GM18507 (cell line): ENCODE measurements around the gene POLK.
A peak's percentile ranks its signal among the peaks of the same experiment; 100 is the strongest.
"Not testable (repeated sequence)": the region's sequence is repeated elsewhere in the genome, so short reads cannot be mapped to it uniquely, and the experiment has no call there.

Experiments
- DNase-seq: peaks from one replicate; pipeline ENCODE4 v3.0.0; 2011; ENCODE audit warnings: low read depth; ENCODE audit not compliant: insufficient read length; ENCODE audit errors: extremely low spot score
- FAIRE-seq: peaks from 2 replicates; lab custom pipeline; 2011; peaks lifted over from hg19 to GRCh38; lab: Jason Lieb, UNC

The POLK gene

DNA sequence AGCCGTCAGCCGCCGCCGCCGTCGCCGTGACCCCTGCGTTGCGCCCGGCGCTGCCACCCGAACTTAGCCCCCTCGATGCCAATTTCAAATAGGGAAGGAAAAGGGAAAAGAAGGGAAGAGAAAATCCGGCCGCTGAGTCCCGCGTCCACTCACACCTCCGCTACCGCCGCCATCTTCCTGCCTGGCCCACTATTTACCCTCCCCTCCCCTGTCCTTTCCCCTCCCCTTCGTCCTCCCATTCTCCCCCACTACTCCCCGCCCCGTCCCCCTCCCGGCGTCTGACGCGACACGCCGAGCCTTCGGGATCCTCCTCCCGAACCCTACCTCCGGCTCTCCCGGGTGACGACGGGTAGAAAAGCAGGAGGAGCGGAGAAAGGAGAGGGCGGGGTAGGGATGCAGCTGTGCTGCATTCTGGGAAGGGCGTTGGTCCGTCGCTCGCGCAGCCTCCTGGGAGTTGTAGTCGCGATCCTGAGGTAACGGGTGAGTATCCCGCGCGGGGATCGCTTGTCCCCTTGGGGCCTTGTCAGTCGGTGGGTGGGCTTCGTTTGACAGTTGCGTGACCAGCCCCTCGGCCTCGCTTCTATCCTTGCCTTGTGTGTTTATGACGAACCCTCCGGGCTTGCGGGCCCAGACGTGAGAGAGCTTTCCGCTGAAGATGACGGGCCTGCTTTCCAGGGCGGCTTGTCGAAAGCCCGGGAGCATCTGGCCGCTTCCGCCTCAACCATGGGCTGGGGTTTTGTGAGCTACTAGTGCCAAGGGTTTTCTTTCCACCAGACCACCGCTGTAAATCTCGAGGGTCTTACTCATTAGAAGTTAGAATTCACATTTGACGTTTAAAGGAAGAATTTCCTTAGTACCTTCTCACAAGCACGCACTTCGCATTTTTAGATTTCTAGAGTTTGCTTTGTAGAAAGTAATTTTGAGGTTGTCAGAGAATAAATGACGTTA lies at the start of gene POLK, which contains the start of gene CERT1:
POLK (plus strand) TSS at position 457 of the 948 bp plus-strand sequence.
CERT1 (minus strand) TSS at position 195 of the 948 bp plus-strand sequence. CDS start 422 bp downstream, outside the sequence.
- FAIRE-seq (peak; percentile 100), DNase-seq (peak; percentile 88)

DNA sequence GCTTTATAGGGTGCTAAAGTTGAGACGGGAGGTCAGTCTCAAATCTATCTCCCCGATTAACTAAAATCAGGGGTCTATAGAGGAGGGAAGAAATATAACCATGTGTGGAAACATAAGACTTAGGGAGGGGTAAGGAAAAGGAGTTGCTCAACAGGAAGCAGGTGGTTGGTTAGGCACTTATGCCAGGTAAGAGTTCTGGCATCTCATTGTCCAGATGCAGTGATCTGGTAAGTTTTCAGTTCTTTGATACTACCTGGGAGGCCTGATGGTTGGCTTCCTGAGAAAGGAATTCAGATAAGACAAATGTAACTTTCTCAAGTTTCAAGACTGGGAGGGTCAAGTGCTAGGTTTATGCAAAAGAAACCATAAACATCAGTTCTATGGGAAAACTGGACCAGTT lies 48.0 kb upstream of the POLK start:
- DNase-seq (no peak), FAIRE-seq (no peak)

DNA sequence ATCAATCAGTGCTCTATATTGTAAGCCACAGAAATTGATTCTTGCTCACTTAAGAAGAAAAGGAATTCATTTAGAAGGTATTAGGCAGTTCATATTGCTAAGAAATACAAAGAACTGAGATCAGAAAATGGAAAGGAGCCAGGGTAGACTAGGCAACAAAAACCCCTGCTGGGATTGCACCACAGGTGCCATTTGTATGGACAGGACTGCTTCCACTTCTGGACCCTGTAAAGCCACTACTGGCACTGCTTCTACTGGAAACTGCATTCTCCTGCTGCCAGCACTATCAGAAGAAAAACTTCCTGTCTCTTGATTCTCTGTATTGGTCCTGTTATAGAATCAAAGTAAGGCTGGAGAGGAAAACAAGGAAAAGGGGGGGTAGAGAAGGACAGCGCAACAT lies 46.2 kb upstream of the POLK start:
- no peak for DNase-seq
- peak; percentile 41 for FAIRE-seq

DNA sequence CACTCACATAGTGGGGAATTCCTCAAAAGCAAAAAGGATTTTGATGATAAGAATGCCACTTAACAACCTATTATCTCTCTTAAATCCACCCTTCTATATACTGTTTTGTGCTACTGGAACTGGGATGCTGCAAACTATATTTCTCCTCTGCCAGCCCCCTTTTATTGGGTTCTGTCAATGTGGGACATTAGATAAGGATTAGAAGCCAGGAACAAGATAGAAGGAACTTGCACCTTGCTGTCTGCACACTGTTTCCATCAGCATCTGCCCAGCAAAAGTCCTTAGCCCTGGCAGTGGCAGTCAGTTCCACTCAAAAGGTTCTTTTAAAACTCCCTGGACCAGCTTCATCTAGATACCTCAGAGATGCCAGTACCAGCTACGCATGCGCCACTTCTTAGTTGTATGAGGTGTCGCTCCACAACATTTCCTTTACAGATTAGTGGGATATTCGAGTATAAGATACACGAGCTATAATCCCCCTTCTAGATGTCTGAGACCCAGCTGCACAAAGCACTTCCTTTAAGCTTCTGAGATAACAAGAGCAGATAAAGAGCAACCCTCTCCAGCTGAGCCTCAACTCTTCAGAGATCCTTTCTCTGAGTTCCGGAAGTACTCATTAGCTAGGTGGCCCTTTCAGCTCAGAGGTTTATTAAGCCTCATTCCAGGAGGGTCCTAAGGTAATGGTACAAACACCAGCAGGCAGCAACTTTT lies 45.5 kb upstream of the POLK start:
- no peak for FAIRE-seq

DNA sequence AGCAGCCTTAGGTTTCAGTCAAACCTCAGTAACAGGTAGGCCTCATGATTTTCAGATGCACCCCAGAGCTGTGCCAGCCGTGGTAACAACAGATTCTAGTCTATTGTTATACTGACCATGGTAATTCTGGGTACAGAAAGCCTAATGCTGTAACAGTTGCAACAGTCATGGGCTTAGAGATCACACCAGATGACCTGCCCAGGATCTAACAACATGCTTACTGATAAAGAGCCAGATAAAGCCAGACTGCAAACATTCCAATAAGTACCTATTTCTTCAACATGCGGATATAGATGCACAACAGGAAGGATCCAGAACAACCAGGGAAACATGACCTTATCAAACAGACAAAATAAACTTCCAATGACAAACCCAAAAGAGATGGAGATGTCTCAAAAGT lies 43.1 kb upstream of the POLK start:
- no peak for FAIRE-seq
- no peak for DNase-seq

More for the DNA sequence above, 45.5 kb upstream of the POLK start:
- DNase-seq = no peak

DNA sequence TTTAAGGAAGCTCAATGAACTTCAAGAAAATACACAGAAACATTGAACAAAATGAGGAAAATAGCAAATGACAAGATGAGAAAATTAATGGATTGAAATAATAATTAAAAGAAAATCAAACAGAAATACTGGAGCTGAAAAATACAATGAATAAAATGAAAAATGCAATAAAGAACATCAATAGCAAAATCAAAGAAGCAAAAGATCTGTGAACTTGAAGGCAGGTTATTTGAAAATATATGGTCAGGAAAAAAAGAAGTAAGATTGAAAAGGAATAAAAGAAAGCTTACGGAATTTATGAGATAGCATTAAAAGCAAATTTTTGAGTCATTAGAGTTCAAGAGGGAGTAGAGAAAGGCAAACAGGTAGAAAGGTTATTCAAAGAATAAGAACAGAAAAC lies 42.7 kb upstream of the POLK start:
- FAIRE-seq = no peak
- no peak for DNase-seq

DNA sequence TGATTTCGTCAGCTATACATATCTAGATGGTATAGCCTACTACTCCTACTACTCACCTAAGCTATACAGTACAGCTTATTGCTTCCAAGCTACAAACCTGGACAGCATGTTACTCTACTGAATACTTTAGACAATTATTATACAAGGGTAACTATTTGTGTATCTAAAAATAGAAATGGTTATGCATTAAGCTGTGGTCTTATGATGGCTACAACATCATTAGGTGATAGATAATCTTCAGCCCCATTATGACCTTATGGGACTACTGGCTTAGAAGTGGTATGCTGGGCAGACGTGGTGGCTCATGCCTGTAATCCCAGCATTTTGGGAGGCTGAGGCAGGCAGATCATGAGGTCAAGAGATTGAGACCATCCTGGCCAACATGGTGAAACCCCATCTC lies 40.5 kb upstream of the POLK start:
- peak; percentile 49 for FAIRE-seq

DNA sequence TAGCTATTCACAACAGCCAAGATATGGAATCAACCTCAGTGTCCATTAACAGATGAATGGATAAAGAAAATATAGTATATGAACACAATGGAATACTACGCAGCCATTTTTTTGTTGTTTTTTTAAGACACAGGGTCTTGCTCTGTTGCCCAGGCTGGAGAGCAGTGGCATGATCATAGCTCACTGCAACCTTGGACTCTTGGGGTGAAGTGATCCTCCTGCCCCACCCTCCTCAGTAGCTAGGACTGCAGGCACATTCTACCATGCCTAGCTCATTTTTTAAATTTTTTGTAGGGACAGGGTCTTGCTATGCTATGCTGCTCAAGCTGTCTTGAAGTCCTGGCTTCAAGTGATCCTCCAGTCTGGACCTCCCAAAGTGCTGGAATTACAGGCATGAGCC lies 38.7 kb upstream of the POLK start:
- FAIRE-seq (no peak), DNase-seq (no peak)

More for the DNA sequence above, 40.5 kb upstream of the POLK start:
- no peak for DNase-seq

DNA sequence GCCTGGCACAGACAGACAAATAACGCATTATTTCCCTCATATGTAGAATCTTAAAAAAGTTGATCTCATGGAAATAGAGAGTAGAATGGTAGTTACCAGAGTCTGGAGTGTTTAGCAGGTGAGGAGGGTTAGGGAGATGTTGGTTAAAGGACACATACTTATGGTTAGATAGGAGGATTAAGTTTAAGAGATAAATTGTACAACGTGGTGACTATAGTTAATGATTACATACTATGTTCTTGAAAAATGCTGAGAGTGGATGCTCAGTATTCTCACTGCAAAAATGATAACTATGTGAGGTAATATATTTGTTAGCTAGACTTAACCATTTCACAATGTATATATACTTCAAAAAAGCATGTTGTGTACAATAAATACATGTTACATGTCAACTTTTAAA lies 38.2 kb upstream of the POLK start:
- DNase-seq (no peak), FAIRE-seq (no peak)

DNA sequence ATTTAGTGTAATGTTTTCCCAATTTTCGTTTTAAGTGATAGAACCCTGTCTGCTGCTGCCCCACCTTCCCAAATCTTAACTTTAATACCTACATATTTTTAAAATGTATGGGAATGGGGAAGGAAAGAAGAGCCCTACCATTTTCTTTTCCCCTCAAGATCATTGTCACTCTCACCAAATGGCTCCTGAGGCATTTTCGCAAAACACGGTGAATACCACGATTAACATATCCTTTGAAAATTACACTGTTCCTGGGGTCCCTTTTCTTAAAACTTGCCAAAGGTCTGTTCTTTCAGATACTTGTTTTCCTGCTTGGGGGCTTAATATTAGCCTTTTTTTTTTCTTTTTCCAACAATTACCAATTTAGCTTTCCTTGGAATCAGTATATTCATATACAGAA lies 36.3 kb upstream of the POLK start:
- no peak for FAIRE-seq
- no peak for DNase-seq

DNA sequence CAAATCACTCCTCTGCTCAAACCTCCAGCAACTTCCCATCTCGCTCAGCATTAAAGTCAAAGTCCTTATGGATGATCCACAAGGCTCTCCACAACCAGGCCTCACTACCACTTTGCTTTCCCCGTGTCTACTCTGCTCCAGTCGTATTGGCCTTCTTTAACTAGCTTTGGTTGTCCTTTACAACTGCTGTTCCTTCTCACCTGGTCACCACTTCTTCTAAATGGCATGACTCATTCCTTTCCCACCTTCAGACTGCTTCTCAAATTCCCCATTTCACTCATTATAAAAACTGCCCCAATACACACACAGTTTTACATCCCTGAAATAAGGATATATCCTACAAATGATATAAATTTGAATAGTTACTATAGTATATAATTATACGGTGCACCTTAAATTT lies 30.7 kb upstream of the POLK start:
- FAIRE-seq (no peak), DNase-seq (no peak)

DNA sequence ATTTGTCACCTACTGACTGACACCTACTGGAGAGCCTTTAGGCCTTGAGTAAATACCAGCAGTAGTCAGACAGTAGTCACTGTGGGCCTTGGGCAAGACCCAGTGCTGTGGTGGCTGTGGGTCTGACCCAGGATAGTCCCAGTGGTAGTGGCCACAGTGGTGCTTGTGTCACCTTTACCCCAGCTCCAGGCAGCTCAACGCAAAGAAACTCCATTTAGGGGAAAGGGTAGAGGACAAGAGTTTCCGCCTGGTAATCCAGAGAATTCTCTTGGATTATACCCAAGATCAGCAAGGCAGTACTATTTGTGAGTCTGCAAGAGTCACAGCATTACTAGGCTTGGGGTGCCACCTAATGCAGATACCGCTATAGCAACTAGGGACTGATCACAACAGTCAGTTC lies 29.2 kb upstream of the POLK start:
- no peak for FAIRE-seq
- DNase-seq = no peak

DNA sequence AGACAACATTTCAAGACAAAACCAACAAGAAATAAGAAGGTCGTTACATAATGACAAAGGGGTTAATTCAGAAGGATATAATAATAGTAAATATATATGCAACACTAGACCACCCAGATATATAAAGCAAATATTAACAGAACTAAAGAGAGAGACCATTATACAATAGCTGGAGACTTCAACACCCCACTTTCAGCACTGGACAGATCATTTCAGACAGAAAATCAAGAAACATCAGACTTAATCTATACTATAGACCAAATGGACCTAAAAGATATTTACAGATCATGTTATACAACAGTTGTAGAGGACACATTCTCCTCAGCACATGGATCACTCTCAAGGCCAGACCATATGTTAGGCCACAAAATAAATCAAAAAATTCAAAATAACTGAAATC lies 27.1 kb upstream of the POLK start:
- no peak for DNase-seq
- no peak for FAIRE-seq

DNA sequence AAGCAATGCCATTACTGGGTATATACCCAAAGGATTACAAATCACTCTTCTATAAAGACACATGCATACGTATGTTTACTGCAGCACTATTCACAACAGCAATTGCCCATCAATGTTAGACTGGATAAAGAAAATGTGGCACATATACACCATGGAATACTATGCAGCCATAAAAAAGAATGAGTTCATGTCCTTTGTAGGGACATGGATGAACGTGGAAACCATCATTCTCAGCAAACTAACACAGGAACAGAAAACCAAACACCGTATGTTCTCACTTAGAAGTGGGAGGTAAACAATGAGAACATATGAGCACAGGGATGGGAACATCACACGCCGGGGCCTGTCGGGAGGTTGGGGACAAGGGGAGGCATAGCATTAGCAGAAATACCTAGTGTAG lies 21.8 kb upstream of the POLK start:
- DNase-seq, FAIRE-seq: not testable (repeated sequence)

DNA sequence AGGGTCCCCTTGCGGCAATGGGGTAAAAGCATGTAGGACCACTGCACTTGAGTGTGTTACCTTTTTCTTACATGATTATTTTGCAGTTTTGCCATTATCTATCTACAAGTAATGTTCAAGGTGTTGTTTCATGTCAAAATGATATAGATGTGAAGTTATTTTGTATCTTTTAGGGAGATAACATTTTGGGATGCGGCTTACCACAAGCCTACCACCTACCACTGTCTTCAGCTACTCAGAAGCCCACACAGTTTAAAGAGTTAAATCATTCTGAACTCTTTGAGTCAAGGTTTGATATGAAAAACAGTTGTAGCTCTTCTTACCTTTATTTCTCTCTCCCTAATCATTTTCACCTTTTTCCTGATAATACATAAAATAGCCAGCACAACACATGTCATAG lies 20.1 kb upstream of the POLK start:
- FAIRE-seq (no peak), DNase-seq (no peak)

DNA sequence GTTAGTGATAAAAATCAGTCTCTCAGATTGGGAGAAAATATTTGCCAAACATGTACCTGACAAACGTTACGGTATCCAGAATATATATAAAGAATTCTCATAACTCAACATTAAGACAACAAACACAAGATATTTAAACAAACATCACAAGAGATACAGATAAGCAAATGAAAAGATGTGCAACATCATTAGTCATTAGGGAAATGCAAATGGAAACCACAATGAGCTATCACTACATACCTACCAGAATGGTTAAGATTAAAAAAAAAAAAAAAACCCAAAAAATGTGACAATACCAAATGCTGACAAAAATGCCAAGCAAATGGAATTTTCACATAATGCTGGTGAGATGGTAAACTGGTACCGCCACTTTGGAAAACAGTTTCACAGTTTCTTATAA lies 15.7 kb upstream of the POLK start:
- no peak for DNase-seq

DNA sequence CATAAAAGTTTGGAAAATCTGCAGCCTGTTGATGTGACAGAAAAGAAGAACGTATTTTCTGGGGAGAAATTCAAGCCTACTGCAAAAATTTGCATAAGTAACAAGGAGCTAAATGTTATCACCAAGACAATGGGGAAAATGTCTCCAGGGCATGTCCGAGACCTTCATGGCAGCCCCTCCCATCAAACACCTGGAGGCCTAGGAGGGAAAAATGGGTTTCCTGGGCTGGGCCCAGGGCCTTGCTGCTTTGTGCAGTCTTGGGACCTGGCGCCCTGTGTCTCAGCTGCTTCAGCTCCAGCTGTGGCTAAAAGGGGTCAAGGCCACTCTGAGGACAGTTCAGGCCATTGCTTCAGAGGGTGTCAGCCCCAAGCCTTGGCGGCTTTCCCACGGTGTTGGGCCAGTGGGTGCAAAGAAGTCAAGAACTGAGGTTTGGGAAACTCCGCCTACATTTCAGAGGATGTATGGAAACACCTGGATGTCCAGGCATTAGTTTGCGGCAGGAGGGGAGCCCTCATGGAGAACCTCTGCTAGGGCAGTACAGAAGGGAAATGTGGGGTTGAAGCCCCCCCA lies 13.4 kb upstream of the POLK start:
- DNase-seq = no peak
- FAIRE-seq = no peak

More for the DNA sequence above, 15.7 kb upstream of the POLK start:
- FAIRE-seq = no peak

DNA sequence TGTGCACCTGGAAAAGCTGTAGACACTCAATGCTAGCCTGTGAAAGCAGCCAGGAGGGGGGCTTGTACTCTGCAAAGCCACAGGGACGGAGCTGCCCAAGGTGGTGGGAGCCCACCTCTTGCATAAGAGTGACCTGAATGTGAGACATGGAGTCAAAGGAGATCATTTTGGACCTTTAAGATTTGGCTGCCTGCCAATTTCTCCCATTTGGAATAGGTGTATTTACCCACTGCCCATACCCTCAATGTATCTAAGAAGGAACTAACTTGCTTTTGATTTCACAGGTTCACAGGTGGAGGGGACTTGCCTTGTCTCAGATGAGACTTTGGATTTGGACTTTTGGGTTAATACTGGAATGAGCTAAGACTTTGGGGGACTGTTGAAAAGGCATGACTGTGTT lies 12.8 kb upstream of the POLK start:
- not testable (repeated sequence) for DNase-seq, FAIRE-seq

DNA sequence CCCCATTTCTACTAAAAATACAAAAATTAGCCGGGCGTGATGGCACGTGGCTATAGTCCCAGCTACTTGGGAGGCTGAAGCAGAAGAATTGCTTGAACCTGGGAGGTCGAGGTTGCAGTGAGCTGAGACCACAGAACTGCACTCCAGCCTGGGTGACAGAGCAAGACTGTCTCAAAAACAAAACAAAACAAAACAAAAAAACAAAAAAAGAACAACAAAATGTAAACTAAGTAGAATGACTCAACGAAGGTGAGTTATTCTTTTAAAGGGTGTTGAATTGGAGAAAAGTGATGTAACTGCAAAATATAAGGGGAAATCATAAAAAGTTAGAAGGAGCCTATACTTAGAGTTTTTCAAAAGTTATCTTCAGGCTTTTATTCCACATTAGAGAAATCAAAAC lies 6.6 kb upstream of the POLK start:
- not testable (repeated sequence) for FAIRE-seq, DNase-seq

DNA sequence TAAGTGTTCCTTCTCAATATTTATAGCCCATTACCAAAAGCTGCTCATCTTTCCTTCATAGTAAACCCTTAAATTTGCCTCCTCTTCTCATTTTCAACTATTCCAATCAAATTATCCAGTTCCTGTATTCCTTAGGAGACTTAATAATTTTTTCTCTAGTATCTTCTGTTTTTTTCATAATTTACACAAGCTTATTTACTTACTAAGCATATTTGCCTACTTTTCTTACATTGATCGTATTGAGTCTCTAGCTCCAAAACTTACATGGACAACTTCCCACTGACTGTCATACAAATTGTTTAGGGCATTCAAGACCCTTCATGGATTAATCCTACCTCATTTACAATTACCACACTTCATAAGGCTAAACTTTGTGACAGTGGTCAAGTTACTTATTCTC lies 3.9 kb upstream of the POLK start:
- FAIRE-seq = no peak

More for the DNA sequence above, 3.9 kb upstream of the POLK start:
- DNase-seq = no peak
